AG04450 (cell line): ENCODE data around the gene SLC44A1. TPM values are rescaled to one million over a fixed set of nuclear protein-coding genes. Genes with fewer than 3 reads are reported as not detected.
A peak's percentile ranks its signal among the peaks of the same experiment; 100 is the strongest.

Experiments
- CTCF ChIA-PET: fragments of 300-600, 350-600 bp; formaldehyde crosslinking; extraction: SDS; loops from one replicate; lab custom pipeline; 2022; ENCODE audit warnings: antibody characterized with exemption, inconsistent platforms; lab: Charles Lee
- POLR2A ChIA-PET: fragments of 350-600 bp; formaldehyde crosslinking; extraction: SDS; loops from one replicate; lab custom pipeline; 2021; ENCODE audit warnings: antibody characterized with exemption, inconsistent platforms; lab: Yijun Ruan, JAX
- DNase-seq: peaks from one replicate; pipeline ENCODE4 v3.0.0-alpha.2; 2011; ENCODE audit warnings: low read depth, low spot score
- H3K27ac ChIP-seq: one replicate; pipeline ENCODE4 v1.5.1; 2012; ENCODE audit warnings: low read depth, low read length, control low read depth
- H3K27me3 ChIP-seq: one replicate; pipeline ENCODE4 v1.6.0; 2012; ENCODE audit warnings: low read length; ENCODE audit not compliant: control insufficient read depth, insufficient read depth
- H3K4me3 ChIP-seq: 2 replicates; pipeline ENCODE4 v1.5.1; 2011; ENCODE audit warnings: mild to moderate bottlenecking, low read depth, low read length, control low read depth
- H3K9me3 ChIP-seq: 2 replicates; pipeline ENCODE4 v1.5.1; 2012; ENCODE audit warnings: low read length; ENCODE audit not compliant: control insufficient read depth, insufficient read depth
- polyA plus RNA-seq: library from polyadenylated mRNA; depleted of rRNA; stranded (reverse); fragments of >200 nt; gene quantifications from 2 replicates; pipeline ENCODE4 v1.2.3, GENCODE V29; 2011
- TF ChIP-seq, protein P1 (sequence below): IDR thresholded peaks from 2 replicates; pipeline ENCODE4 v1.5.1; 2011; ENCODE audit warnings: low read depth, low read length, control low read depth, inconsistent platforms

Gene SLC44A1
- polyA plus RNA-seq, 1 experiment = 15.6 TPM

- TF ChIP-seq, protein P1, sequence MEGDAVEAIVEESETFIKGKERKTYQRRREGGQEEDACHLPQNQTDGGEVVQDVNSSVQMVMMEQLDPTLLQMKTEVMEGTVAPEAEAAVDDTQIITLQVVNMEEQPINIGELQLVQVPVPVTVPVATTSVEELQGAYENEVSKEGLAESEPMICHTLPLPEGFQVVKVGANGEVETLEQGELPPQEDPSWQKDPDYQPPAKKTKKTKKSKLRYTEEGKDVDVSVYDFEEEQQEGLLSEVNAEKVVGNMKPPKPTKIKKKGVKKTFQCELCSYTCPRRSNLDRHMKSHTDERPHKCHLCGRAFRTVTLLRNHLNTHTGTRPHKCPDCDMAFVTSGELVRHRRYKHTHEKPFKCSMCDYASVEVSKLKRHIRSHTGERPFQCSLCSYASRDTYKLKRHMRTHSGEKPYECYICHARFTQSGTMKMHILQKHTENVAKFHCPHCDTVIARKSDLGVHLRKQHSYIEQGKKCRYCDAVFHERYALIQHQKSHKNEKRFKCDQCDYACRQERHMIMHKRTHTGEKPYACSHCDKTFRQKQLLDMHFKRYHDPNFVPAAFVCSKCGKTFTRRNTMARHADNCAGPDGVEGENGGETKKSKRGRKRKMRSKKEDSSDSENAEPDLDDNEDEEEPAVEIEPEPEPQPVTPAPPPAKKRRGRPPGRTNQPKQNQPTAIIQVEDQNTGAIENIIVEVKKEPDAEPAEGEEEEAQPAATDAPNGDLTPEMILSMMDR = no peak
- no peak overlapping the region for H3K27ac ChIP-seq
- no peak for DNase-seq
- H3K4me3 ChIP-seq = no peak overlapping the region
- CTCF ChIA-PET = no interaction called here
- POLR2A ChIA-PET = no interaction called here
- H3K9me3 ChIP-seq = no peaks in the 10 kb centered on the region
- H3K27me3 ChIP-seq = no peaks in the 10 kb centered on the region
Measured at GRCh38 chr9:105354448-105354847, 110.0 kb downstream of the SLC44A1 start.

DNA sequence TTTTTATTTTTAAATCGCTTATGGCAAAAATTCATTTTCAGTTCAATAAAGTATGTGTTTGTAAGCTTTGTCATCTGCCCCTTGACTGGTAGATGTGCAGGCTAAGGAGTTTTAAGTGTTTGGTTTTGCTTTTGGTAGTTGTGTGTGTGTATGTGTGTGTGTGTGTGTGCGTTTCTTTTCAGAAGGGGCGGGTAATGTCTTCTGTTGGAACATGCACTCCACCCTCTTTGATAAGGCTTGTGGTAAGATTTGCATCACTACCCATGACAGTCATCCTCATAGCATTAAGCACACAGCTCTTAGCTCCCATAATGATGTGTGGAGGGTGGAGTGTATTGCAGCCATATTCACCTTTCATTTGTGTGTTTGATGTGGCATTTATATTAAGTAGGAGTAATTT, 111.3 kb downstream of the SLC44A1 start:
- Histone ChIP-seq H3K27ac (no peak overlapping the region), H3K4me3 (no peak overlapping the region), H3K9me3 (no peaks in the 10 kb centered on the region), H3K27me3 (no peaks in the 10 kb centered on the region)
- DNase-seq = no peak
- TF ChIP-seq, protein P1 = no peak
- ChIA-PET CTCF (no interaction called here), POLR2A (no interaction called here)

DNA sequence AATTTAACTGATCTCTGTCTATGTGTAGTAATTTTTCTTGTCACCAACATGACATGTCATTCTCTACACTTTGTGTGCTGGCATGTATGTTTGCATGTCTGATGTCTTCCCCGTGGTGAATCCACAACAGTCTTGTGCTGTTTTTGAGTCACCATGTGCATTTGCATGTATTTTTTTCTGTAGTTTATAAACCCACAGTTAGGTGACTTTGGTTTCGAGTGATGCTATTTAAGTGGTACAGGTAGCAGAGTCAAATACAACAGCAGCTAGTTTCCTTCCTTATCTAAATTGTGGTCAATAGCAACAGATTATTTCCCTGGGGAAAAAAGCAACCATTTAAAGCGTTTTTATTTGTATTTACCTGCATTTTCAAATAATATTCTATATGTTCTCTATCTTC, 113.5 kb downstream of the SLC44A1 start:
- H3K4me3 ChIP-seq = no peak overlapping the region
- ChIA-PET CTCF (interaction anchor here (0.5 to 2.3 kb wide), 2 partner anchors 57 to 312 kb away, joined by 3 to 7 read pairs; no protein-coding TSS in a partner anchor), POLR2A (no interaction called here)
- DNase-seq = no peak
- no peaks in the 10 kb centered on the region for H3K27me3 ChIP-seq
- H3K9me3 ChIP-seq = no peaks in the 10 kb centered on the region
- no peak overlapping the region for H3K27ac ChIP-seq
- TF ChIP-seq, protein P1 = no peak

GRCh38 chr9:105359892-105360291, 115.4 kb downstream of the SLC44A1 start:
- no peak overlapping the region for H3K27ac ChIP-seq
- no peaks in the 10 kb centered on the region for H3K27me3 ChIP-seq
- ChIA-PET POLR2A (no interaction called here), CTCF (no interaction called here)
- DNase-seq = peak; percentile 6
- no peaks in the 10 kb centered on the region for H3K9me3 ChIP-seq
- H3K4me3 ChIP-seq = no peak overlapping the region
- TF ChIP-seq, protein P1 = no peak

GRCh38 chr9:105360344-105360743, 115.9 kb downstream of the SLC44A1 start:
- ChIA-PET POLR2A (no interaction called here), CTCF (interaction anchor here (0.5 kb wide), 1 partner anchor 341 kb away, joined by 3 read pairs; no protein-coding TSS in a partner anchor)
- Histone ChIP-seq H3K9me3 (no peaks in the 10 kb centered on the region), H3K27me3 (no peaks in the 10 kb centered on the region), H3K27ac (no peak overlapping the region), H3K4me3 (no peak overlapping the region)
- DNase-seq = no peak
- TF ChIP-seq, protein P1 = no peak
